K562 (cell line): Measurements from ENCODE around the gene IRAK3. TPM values are rescaled to one million over a fixed set of nuclear protein-coding genes. Genes with fewer than 3 reads are reported as not detected.

Source experiments
- BCOR ChIP-seq: fragments of 450-650 bp; IDR thresholded peaks from 2 replicates; pipeline ENCODE4 v1.6.1; 2016
- CBFA2T2 ChIP-seq: fragments of 450-650 bp; conservative IDR thresholded peaks from 2 replicates; pipeline ENCODE4 v1.6.1; 2017; ENCODE audit warnings: mild to moderate bottlenecking
- DMBX1 ChIP-seq: fragments of 250-450 bp; sonication (Bioruptor Pico); IDR thresholded peaks from 2 replicates; pipeline ENCODE4 v1.8.0; 2022; ENCODE audit warnings: inconsistent platforms, mild to moderate bottlenecking, moderate library complexity, borderline replicate concordance
- ETS2 ChIP-seq: IDR thresholded peaks from 2 replicates; pipeline ENCODE4 v1.6.1; 2016; ENCODE audit warnings: borderline replicate concordance, missing genetic modification characterization, mild to moderate bottlenecking, moderate library complexity, missing compliant biosample characterization; ENCODE audit not compliant: poor library complexity, severe bottlenecking
- FOXM1 ChIP-seq, 2 experiments: fragments of 450-650 bp in 1 of 2; sonication (generic) in 1 of 2; formaldehyde crosslinking in 1 of 2; IDR thresholded peaks; 2 replicates each; pipeline versions ENCODE4 v1.6.1 to v1.9.0; 2017 to 2022; ENCODE audit warnings: low read depth in 2 of 2, mild to moderate bottlenecking in 2 of 2, missing genetic modification reagents in 1 of 2, moderate library complexity in 1 of 2
- HIVEP1 ChIP-seq: fragments of 250-450 bp; sonication (Bioruptor Pico); IDR thresholded peaks from 2 replicates; pipeline ENCODE4 v1.4.0; 2020; ENCODE audit warnings: mild to moderate bottlenecking
- MAFF ChIP-seq: IDR thresholded peaks from 2 replicates; pipeline ENCODE4 v1.6.1; 2012; ENCODE audit warnings: low read length, improper control_type of control experiment
- POLR2H ChIP-seq: IDR thresholded peaks from 2 replicates; pipeline ENCODE4 v1.6.1; 2016; ENCODE audit warnings: missing genetic modification characterization, low read depth, mild to moderate bottlenecking, control low read depth, missing compliant biosample characterization, moderate library complexity
- SIRT6 ChIP-seq: IDR thresholded peaks from one replicate; pipeline ENCODE4 v1.6.1; 2012; ENCODE audit warnings: low read depth, mild to moderate bottlenecking, control low read depth, inconsistent platforms, low read length, moderate library complexity
- SRF ChIP-seq, 2 experiments: fragments of 250-450, 450-650 bp in 1 of 2; sonication (Bioruptor Pico) in 1 of 2; sonication (generic) in 1 of 2; formaldehyde crosslinking; IDR thresholded peaks; 2 replicates each; pipeline versions ENCODE4 v1.5.0 to v1.5.1; 2020 to 2022; ENCODE audit warnings: mild to moderate bottlenecking in 1 of 2, missing genetic modification reagents in 1 of 2
- ZC3H4 ChIP-seq: sonication (generic); formaldehyde crosslinking; IDR thresholded peaks from 2 replicates; pipeline ENCODE4 v1.9.0; 2021; ENCODE audit warnings: missing genetic modification reagents, borderline replicate concordance
- ZKSCAN1 ChIP-seq: fragments of 150-350 bp; IDR thresholded peaks from 2 replicates; pipeline ENCODE4 v1.6.1; 2016; ENCODE audit warnings: low read depth, low read length
- ZKSCAN3 ChIP-seq: fragments of 250-450 bp; sonication (Bioruptor Pico); IDR thresholded peaks from 2 replicates; pipeline ENCODE4 v1.4.0; 2020
- ZNF699 ChIP-seq: fragments of 250-450 bp; sonication (Bioruptor Pico); IDR thresholded peaks from 2 replicates; pipeline ENCODE4 v1.8.0; 2021; ENCODE audit warnings: mild to moderate bottlenecking, moderate library complexity; ENCODE audit not compliant: insufficient replicate concordance
- polyA plus RNA-seq, 8 experiments: library from polyadenylated mRNA; depleted of rRNA in 4 of 8; stranded (reverse) in 5 of 8; unstranded in 3 of 8; fragments of >200 nt; fragmentation: Nextera tagmentation in 2 of 8; fragmentation: Illumina TruSeq in 1 of 8; extraction: Ambion mirVana in 2 of 8; extraction: Trizol in 1 of 8; gene quantifications; 2 replicates each; pipeline versions ENCODE4 v1.2.1 to v1.2.3, GENCODE V29; 2011 to 2014; ENCODE audit warnings: inconsistent platforms in 1 of 8, missing spikeins in 1 of 8
- total RNA-seq, 7 experiments: library from RNA; depleted of rRNA in 6 of 7; stranded (reverse); fragments of >200 nt in 6 of 7; fragmentation: Illumina TruSeq in 2 of 7; extraction: Trizol in 2 of 7; gene quantifications; 2 replicates each; pipeline versions ENCODE4 v1.2.1 to v1.2.3, GENCODE V29; 2011 to 2021; ENCODE audit warnings: low replicate concordance in 1 of 7
- TF ChIP-seq, protein P1 (sequence below), 3 experiments: IDR thresholded peaks in 2 of 3; conservative IDR thresholded peaks in 1 of 3; 2 replicates each; pipeline ENCODE4 v1.5.1; 2011 to 2012; ENCODE audit warnings: low read length in 3 of 3, mild to moderate bottlenecking in 3 of 3, control low read depth in 2 of 3, improper control_type of control experiment in 1 of 3, inconsistent platforms in 1 of 3, low read depth in 1 of 3, mixed read lengths in 1 of 3, moderate library complexity in 1 of 3; ENCODE audit not compliant: insufficient read depth in 2 of 3
- TF ChIP-seq, protein P2 (sequence below): sonication (generic); formaldehyde crosslinking; IDR thresholded peaks from 2 replicates; pipeline ENCODE4 v1.8.0; 2023; ENCODE audit warnings: mild to moderate bottlenecking, missing genetic modification reagents
- TF ChIP-seq, protein P3 (sequence below), 2 experiments: IDR thresholded peaks; 2 replicates each; pipeline ENCODE4 v1.6.1; 2011; ENCODE audit warnings: borderline replicate concordance in 1 of 2, control low read depth in 1 of 2, low read depth in 1 of 2, low read length in 1 of 2, mild to moderate bottlenecking in 1 of 2, mixed read lengths in 1 of 2, moderate library complexity in 1 of 2; ENCODE audit not compliant: insufficient read depth in 1 of 2, insufficient read length in 1 of 2, poor library complexity in 1 of 2, severe bottlenecking in 1 of 2; ENCODE audit errors: extremely low read depth in 1 of 2
- TF ChIP-seq, protein P4 (sequence below): fragments of 250-450 bp; sonication (Bioruptor Pico); IDR thresholded peaks from 2 replicates; pipeline ENCODE4 v1.8.0; 2022; ENCODE audit warnings: moderate library complexity, mild to moderate bottlenecking, inconsistent platforms

Gene IRAK3
- total and polyA plus RNA-seq, 9 of the 15 experiments (the other 6 are each of a cell fraction or from before 2014, with no cell fraction given), result 0.06 to 0.09 (median 0.07) TPM; not detected in 6

DNA sequence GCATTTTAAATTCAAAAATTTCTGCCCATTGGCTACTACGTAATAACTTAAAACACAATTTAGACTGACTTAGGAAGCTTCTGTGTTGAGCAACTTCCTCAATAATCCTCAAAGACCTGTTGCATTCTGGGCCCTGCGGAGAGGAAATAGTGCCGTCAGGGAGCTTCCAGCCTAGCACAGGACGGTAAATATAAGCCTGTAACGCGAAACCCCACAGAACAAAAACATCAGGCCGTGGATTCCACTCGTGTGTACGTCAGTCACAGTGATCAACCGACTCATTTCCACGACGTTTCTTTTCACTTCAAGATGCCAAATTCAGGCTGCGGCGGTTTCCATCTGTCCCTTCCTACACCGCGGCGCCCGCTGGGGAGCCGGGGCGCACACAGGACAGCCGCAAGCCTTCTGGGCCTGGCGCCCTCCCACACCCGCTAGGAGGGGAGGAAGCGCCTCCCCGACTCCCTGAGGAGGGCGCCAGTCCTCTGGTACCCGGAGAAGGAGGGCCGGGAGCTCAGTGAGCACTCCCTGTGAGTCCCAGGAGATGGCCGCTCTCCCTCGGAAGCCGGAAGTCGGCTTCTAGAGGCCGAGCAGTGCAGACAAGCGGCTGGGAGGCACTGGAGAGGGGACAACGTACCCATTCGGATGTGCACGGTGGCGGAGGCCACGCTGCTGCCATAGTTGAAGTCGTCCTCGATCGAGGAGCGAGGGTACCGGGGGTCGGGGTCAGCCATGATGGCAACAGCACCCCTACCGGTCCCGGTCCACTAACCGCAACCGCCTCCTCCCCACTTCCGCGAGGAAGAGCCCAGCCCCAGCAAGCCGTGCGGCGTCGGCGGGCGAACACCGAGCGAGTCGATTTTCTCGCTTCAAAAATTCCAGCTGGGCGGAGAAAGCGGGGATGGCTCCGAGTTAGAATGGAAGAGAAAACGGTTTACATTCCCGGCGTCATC is 19.5 kb upstream of the IRAK3 start, which contains the start of gene TMBIM4 (continued):
- TF ChIP-seq, protein P1, sequence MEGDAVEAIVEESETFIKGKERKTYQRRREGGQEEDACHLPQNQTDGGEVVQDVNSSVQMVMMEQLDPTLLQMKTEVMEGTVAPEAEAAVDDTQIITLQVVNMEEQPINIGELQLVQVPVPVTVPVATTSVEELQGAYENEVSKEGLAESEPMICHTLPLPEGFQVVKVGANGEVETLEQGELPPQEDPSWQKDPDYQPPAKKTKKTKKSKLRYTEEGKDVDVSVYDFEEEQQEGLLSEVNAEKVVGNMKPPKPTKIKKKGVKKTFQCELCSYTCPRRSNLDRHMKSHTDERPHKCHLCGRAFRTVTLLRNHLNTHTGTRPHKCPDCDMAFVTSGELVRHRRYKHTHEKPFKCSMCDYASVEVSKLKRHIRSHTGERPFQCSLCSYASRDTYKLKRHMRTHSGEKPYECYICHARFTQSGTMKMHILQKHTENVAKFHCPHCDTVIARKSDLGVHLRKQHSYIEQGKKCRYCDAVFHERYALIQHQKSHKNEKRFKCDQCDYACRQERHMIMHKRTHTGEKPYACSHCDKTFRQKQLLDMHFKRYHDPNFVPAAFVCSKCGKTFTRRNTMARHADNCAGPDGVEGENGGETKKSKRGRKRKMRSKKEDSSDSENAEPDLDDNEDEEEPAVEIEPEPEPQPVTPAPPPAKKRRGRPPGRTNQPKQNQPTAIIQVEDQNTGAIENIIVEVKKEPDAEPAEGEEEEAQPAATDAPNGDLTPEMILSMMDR (IDR thresholded peaks at IDR 0.05 in 2 of 3, conservative IDR thresholded peaks at IDR 0.05 in 1 of 3; ENCODE audit: insufficient read depth in 2 of 3, low read depth in 1 of 3, low read length in 3 of 3), result peak; percentile 45 to 70 (median 67)
- TF ChIP-seq POLR2H (tag) (peak; percentile 94), SIRT6 (no peak), DMBX1 (CRISPR knock-in tag) (no peak; the same call in 1 of the 2 replicates), ZNF699 (CRISPR knock-in tag) (no peak), HIVEP1 (CRISPR knock-in tag) (0 out of 2 replicates have a peak, but pooled peaks have one; percentile 58), ZC3H4 (CRISPR knock-in tag) (no peak), CBFA2T2 (no peak), FOXM1 (IDR thresholded peaks at IDR 0.05; ENCODE audit: low read depth) (peak; percentile 41; the same call in 1 of the 2 replicates), FOXM1 (CRISPR knock-in tag; IDR thresholded peaks at IDR 0.05; ENCODE audit: low read depth) (no peak), ZKSCAN3 (no peak), MAFF (no peak), SRF (CRISPR knock-in tag; IDR thresholded peaks at IDR 0.05) (no peak; a peak in 1 of 4 replicates), ZKSCAN1 (0 out of 2 replicates have a peak, but pooled peaks have one; percentile 7), ETS2 (tag) (no peak), BCOR (no peak; the same call in 1 of the 2 replicates)
- TF ChIP-seq, protein P2, sequence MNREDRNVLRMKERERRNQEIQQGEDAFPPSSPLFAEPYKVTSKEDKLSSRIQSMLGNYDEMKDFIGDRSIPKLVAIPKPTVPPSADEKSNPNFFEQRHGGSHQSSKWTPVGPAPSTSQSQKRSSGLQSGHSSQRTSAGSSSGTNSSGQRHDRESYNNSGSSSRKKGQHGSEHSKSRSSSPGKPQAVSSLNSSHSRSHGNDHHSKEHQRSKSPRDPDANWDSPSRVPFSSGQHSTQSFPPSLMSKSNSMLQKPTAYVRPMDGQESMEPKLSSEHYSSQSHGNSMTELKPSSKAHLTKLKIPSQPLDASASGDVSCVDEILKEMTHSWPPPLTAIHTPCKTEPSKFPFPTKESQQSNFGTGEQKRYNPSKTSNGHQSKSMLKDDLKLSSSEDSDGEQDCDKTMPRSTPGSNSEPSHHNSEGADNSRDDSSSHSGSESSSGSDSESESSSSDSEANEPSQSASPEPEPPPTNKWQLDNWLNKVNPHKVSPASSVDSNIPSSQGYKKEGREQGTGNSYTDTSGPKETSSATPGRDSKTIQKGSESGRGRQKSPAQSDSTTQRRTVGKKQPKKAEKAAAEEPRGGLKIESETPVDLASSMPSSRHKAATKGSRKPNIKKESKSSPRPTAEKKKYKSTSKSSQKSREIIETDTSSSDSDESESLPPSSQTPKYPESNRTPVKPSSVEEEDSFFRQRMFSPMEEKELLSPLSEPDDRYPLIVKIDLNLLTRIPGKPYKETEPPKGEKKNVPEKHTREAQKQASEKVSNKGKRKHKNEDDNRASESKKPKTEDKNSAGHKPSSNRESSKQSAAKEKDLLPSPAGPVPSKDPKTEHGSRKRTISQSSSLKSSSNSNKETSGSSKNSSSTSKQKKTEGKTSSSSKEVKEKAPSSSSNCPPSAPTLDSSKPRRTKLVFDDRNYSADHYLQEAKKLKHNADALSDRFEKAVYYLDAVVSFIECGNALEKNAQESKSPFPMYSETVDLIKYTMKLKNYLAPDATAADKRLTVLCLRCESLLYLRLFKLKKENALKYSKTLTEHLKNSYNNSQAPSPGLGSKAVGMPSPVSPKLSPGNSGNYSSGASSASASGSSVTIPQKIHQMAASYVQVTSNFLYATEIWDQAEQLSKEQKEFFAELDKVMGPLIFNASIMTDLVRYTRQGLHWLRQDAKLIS, result peak; percentile 75; the same call in 1 of the 2 replicates
- TF ChIP-seq, protein P3, sequence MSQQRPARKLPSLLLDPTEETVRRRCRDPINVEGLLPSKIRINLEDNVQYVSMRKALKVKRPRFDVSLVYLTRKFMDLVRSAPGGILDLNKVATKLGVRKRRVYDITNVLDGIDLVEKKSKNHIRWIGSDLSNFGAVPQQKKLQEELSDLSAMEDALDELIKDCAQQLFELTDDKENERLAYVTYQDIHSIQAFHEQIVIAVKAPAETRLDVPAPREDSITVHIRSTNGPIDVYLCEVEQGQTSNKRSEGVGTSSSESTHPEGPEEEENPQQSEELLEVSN (IDR thresholded peaks at IDR 0.05; ENCODE audit: borderline replicate concordance in 1 of 2, extremely low read depth in 1 of 2, insufficient read depth in 1 of 2, insufficient read length in 1 of 2, low read depth in 1 of 2, low read length in 1 of 2, poor library complexity in 1 of 2, severe bottlenecking in 1 of 2), result peak; percentile 45 to 57
- TF ChIP-seq, protein P4, sequence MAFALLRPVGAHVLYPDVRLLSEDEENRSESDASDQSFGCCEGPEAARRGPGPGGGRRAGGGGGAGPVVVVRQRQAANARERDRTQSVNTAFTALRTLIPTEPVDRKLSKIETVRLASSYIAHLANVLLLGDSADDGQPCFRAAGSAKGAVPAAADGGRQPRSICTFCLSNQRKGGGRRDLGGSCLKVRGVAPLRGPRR, result no peak
